Osteocyte (in vitro differentiated cells): ENCODE data around the gene AP3M1. TPM values are rescaled to one million over a fixed set of nuclear protein-coding genes. Genes with fewer than 3 reads are reported as not detected.
"Not testable (repeated sequence)": the region's sequence is repeated elsewhere in the genome, so short reads cannot be mapped to it uniquely, and the experiment has no call there.

Experiments
- DNase-seq: peaks from one replicate; pipeline ENCODE4 v3.0.0; 2021; ENCODE audit warnings: mixed read lengths; ENCODE audit not compliant: unreplicated experiment; ENCODE audit errors: extremely low spot score
- H3K27ac Mint-ChIP-seq: one replicate; pipeline ENCODE4 v1.8.0; 2021; ENCODE audit warnings: mild to moderate bottlenecking, mixed read lengths; ENCODE audit not compliant: unreplicated experiment
- H3K27me3 Mint-ChIP-seq: one replicate; pipeline ENCODE4 v1.8.0; 2021; ENCODE audit warnings: mixed read lengths; ENCODE audit not compliant: unreplicated experiment
- H3K36me3 Mint-ChIP-seq: one replicate; pipeline ENCODE4 v1.8.0; 2021; ENCODE audit warnings: mixed read lengths; ENCODE audit not compliant: unreplicated experiment
- H3K4me1 Mint-ChIP-seq: one replicate; pipeline ENCODE4 v1.8.0; 2021; ENCODE audit warnings: mixed read lengths; ENCODE audit not compliant: unreplicated experiment
- H3K4me3 Mint-ChIP-seq: one replicate; pipeline ENCODE4 v1.8.0; 2021; ENCODE audit warnings: mild to moderate bottlenecking, moderate library complexity, mixed read lengths; ENCODE audit not compliant: unreplicated experiment
- H3K9me3 Mint-ChIP-seq: one replicate; pipeline ENCODE4 v1.8.0; 2021; ENCODE audit warnings: mixed read lengths; ENCODE audit not compliant: unreplicated experiment
- total RNA-seq: library from RNA; stranded (reverse); gene quantifications from 2 replicates; pipeline ENCODE4 v1.2.1, GENCODE V29; 2021
- TF ChIP-seq, protein P1 (sequence below): fragments of 200-600 bp; sonication (generic); IDR thresholded peaks from 2 replicates; pipeline ENCODE4 v1.5.0; 2021; ENCODE audit warnings: antibody characterized with exemption, mild to moderate bottlenecking, moderate library complexity

AP3M1 gene
- total RNA-seq, 1 donor from 2014 or later, result 39.6 TPM

DNA sequence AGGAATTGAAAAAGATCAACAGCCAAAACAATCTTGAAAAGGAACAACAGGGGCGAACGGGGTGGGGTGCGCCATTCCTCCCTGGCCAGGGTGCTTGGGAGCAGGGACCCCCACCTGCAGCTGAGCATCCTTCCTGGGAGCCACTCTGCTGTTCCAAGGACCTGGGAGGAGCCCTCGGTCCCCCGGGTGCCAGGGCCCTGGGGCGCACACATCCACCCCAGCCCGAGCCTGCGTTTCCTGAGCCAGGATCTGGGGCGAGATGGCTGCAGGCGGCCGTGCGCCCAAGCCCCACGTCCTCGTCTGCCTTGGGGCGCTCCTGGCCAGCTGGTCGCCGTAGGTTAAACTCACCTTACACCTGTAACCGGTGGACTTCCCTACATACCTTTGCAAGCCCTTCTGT is 10.6 kb downstream of the AP3M1 start:
- Mint-ChIP-seq H3K27ac (no peak overlapping the region), H3K4me3 (no peak overlapping the region), H3K27me3 (no peaks in the 10 kb centered on the region), H3K4me1 (peaks cover 4% of the 10 kb centered on the region), H3K9me3 (no peaks in the 10 kb centered on the region), H3K36me3 (peaks cover 28% of the 10 kb centered on the region)
- no peak for DNase-seq
- TF ChIP-seq, protein P1, sequence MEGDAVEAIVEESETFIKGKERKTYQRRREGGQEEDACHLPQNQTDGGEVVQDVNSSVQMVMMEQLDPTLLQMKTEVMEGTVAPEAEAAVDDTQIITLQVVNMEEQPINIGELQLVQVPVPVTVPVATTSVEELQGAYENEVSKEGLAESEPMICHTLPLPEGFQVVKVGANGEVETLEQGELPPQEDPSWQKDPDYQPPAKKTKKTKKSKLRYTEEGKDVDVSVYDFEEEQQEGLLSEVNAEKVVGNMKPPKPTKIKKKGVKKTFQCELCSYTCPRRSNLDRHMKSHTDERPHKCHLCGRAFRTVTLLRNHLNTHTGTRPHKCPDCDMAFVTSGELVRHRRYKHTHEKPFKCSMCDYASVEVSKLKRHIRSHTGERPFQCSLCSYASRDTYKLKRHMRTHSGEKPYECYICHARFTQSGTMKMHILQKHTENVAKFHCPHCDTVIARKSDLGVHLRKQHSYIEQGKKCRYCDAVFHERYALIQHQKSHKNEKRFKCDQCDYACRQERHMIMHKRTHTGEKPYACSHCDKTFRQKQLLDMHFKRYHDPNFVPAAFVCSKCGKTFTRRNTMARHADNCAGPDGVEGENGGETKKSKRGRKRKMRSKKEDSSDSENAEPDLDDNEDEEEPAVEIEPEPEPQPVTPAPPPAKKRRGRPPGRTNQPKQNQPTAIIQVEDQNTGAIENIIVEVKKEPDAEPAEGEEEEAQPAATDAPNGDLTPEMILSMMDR, result no peak

DNA sequence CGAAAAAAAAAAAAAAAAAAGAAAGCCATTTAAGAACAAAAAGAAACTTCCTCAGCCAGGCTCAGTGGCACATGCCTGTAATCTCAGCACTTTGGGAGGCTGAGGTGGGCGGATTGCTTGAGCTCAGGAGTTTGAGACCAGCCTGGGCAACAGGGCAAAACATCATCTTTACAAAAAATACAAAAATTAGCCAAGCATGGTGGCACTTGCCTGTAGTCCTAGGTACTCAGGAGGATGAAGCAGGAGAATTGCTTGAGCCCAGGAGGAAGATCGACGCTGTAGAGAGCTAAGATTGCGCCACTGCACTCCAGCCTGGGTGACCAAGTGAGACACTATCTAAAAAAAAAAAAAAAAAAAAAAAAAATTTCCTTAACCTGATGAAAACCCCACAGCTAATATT is 12.0 kb downstream of the AP3M1 start:
- H3K9me3 Mint-ChIP-seq, DNase-seq, H3K27me3 Mint-ChIP-seq, H3K4me1 Mint-ChIP-seq, H3K27ac Mint-ChIP-seq, H3K4me3 Mint-ChIP-seq: not testable (repeated sequence)
- H3K36me3 Mint-ChIP-seq, result peaks cover 37% of the 10 kb centered on the region

DNA sequence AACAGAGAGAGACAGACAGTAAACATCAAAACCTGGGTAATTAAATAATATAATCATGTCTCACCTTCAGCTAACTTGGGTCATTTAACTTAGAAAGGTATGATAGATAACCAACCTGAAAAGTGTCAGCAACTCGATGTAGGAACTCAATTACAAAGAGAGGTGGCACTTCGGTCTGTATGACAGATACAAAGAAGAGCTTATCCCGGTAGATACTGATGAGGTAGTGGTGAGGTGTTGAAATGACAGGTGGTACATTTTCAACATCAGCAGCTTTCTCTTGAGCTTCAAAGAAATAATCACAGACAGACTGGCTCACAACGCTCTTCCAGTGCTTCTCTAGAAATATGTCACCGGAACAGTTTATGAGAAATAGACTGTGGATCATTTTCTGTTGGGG is 12.6 kb downstream of the AP3M1 start:
- no peak overlapping the region for H3K27ac Mint-ChIP-seq
- H3K4me3 Mint-ChIP-seq, result no peak overlapping the region
- no peak for DNase-seq
- TF ChIP-seq, protein P1, result no peak
- H3K4me1 Mint-ChIP-seq, result peaks cover 3% of the 10 kb centered on the region
- no peaks in the 10 kb centered on the region for H3K9me3 Mint-ChIP-seq
- peaks cover 38% of the 10 kb centered on the region for H3K36me3 Mint-ChIP-seq
- no peaks in the 10 kb centered on the region for H3K27me3 Mint-ChIP-seq

DNA sequence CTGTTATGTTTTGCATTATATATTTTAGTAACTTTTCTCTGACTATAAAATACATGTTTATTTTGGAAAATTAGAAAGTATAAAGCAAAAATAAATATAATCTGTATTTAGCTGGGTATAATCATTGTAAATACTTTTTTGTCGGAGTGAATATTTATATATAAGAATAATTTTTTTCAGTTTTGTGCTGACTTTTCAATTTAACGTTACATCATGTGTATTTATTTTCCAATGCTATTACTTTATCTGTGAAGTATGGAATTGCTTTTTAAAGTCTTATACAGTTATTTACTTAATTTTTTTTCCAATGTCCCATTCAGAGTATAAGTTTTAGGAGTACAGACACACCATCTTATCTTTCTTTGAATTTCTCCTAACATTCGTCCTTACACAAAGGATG is 15.2 kb downstream of the AP3M1 start:
- Mint-ChIP-seq H3K27me3 (no peaks in the 10 kb centered on the region), H3K9me3 (no peaks in the 10 kb centered on the region), H3K4me3 (no peak overlapping the region), H3K27ac (no peak overlapping the region), H3K4me1 (peaks cover 3% of the 10 kb centered on the region), H3K36me3 (peaks cover 42% of the 10 kb centered on the region)
- TF ChIP-seq, protein P1, result no peak
- no peak for DNase-seq

DNA sequence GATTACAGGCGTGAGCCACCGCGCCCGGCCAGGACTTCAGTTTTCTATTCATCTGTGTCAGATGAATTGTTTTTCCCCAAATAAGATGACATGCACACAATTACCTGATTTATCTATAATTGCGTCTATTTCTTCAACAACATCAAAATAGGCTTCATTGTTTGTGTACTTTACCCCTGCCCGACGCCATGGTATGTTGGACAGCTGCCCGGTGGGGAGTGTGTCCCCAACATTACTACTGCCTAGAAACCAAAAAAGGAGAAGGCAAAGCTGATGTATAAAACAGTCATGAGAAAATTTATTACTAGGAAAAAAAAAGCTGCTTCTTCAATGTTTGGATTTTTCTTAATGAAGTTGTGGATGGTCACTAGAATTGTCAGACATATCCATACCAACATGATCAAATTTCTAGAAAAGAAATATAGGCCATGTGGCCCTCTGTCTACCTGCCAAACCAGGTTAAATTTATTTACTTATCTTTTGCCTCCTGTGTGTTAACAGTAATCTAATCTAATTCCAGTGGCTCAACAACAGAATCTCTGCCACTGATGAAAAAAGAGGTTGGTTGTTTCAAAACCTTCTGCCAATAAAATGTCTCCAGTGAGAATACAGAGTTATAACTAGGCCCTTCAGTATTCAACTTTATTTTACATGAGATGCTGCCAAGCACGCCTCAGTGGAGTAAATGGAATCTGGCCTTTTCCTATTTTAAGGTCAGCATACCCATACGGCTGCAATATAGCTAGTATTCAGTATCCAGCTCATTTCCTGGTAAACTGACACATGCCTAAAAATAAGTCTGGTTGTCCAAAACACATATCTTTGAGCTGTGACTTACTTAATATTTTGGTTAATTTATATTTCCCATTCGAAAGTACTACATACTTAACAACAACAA is 16.5 kb downstream of the AP3M1 start:
- DNase-seq, result no peak
- Mint-ChIP-seq H3K36me3 (peaks cover 45% of the 10 kb centered on the region), H3K4me1 (peaks cover 3% of the 10 kb centered on the region), H3K4me3 (no peak overlapping the region), H3K9me3 (no peaks in the 10 kb centered on the region), H3K27ac (peak overlapping the region; percentile 3), H3K27me3 (no peaks in the 10 kb centered on the region)
- TF ChIP-seq, protein P1, result no peak
